ENCODE data around the gene FAM163B.

The FAM163B gene

DNA sequence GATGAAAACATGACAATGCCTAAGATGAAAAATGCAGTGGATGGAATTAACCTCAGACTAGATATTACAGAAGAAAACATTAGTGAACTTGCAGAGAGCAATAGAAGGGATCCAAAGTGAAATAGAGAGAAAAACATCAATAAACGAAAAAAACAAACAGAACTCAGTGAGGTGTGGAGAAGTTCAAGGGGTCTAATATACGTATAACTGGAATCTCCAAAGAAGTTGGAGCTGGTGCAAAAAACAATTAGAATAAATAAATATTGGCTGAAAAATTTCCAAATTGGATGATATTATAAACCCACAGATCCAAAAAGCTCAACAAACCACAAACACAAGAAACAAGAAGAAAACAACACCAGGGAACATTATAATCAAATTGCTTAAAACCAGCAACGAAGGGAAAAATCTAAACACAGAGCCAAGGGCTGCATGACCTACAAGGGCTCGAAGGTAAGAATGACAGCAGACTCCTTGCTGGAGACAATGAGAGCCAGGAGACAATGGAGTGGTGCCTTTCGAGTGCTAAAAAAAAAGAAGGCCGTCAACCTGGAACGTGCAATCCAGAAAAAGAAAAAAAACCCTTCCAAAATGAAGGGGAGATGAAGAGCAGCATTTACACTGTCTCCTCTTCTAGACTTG, 11.8 kb downstream of the FAM163B start:
- no peak for DNase-seq

DNA sequence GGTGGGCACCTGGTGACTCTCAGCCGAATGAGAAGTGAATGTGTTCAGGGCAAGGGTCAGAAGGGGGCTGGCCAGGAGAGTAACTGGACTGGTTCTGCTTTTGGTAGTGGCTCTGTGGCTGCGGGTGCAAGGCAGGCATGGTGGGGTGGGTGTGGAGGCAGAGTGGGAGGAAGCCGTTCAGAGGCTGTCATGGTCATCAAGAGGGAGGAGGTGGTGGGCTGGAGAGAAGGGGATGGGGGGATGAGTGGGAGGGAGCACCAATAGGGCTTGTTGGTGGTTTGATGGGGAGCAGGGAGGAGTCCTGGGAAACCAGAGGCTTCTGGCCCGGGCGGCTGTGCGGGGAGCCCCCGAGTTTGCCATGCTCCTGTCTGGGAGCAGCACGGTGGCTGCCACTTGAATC, 13.3 kb downstream of the FAM163B start:
- no peak for DNase-seq

DNA sequence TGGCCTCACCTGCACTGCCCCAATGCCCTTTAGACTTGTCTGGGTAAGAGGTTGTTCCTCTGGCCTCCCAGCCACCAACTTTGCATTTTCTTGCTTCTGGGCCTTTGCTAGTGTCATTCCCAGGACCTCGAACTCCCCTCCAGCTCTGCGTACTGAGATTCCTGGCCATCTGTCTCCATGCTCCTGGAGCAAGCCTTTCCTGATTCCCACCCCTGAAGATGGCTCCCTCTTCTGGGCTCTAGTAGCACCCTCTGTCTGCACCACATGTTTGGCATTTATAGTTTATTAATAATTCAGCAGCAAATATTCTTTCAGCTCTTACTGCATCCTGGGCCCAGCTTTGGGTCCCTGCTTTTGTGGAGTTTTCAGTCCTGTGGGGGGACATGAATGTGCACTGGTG, 14.9 kb downstream of the FAM163B start:
- no peak for DNase-seq

DNA sequence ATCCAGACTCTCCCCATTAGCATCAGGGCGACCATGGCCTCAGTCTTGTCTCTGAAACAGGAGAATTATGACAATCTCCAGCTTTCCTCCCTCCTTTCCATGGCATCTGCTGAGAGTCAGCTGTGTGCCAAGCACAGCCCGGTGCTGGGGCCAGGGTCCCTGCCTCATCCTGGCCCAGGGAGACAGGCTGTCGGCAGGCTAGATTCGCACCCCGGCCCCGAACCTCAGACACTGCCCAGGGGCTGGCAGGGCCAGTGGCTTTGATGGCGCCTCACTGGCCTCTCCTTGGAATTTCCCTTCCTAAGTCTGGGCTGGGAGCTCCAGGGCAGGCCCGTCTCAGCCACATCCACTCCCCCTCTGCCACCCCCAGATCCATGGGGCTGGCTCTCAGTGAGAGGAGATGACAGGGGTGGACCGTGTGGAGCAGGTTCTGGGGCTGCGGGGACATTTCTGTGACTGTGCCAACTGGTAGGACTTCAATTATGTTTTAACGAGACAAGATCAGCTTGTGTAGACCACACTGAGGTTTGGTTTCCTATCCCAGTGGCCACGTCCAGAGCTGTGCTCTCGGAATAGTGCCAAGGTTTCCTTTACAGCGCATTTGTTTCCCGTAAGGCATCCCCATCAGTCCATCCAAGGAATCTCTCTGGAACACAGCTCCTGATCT, 15.5 kb downstream of the FAM163B start:
- no peak for DNase-seq

DNA sequence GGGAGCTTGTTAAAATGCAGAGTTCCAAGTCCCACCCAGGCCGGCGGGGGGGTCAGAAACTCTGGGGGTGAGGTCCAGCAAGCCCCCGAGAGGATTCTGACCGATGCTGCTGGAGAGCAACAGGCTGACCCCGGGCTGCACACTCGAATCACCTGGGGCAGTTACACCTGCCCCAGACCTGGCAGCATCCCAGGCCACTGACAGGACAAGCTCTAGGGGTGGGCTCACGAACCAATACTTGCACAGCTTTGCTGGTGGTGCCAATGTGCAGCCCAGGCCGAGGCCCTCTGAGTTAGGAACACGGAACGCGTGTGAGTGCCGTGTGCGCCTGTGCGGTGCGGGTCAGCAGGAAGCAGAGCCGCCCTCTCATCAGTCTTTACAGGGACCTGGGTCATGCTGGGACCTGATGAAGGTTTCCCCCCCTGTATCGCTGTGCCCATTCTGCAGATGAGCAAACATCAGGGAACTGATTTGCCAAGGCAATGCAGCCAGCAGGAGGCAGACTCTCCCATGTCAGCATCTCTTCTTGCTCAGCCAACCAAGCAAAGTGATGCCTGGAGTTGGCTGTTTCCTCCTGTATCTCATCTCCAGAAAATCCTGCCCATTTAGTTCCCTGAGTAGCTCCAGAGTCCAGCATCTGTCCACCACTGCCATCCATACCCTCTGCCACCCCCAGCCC, 16.3 kb downstream of the FAM163B start:
- no peak for DNase-seq

DNA sequence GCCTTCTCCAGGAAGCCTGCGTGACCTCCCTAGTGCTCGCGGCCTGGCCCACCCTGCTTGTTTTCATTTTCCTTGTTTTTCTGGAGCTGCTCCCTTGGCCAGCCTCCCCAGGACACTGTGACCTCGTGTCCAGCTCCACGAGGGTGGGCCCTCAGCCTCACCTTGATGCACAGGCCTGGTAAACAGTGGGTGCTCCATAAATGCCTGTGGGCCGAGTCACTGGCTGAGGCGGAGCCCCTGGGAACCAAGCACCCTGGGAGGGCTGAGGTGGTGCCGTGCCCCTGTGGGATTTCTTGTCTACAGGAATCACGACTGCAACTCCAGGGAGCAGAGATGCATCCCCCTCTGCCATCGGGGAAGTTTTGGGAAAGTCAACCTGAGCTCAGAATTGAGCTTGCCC, 17.2 kb downstream of the FAM163B start:
- DNase-seq = no peak

DNA sequence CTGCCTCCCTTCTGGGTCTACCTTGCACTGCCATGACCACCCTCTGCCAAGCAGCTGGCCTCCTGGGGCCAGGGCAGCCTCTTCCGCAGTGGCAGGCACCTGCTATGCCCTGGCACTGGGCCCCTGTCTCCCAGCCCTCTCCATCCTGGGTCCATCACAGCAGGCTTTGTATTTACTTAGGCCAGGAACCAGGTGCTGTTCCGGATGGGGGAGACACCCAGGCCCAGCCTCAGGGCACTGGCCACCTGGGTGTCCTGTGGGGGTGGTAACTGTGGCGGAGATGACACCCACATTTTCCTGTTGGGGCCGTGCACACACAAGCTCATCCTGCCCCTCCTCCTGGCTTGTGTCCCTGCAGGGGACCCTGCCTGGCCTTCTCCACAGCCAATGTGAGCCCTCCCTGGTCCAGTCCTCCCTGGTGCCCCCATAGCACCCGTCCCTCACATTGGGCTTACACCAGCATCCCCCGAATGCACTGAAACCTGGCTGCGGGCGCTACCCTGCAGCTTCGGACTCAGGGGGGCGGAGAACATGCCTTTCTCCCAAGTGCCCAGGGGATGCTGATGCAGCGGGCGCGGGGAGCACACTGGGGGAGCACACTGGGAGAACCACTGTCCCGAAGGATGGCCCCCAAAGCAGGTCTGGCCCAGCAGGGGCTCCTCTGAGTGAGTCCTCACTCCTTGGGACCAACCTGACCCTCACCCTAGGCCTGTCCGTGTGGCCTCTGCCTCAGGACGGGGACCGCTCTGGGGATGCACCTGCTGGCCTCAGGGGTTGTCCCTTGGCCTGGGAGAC, 17.9 kb downstream of the FAM163B start:
- no peak for DNase-seq

DNA sequence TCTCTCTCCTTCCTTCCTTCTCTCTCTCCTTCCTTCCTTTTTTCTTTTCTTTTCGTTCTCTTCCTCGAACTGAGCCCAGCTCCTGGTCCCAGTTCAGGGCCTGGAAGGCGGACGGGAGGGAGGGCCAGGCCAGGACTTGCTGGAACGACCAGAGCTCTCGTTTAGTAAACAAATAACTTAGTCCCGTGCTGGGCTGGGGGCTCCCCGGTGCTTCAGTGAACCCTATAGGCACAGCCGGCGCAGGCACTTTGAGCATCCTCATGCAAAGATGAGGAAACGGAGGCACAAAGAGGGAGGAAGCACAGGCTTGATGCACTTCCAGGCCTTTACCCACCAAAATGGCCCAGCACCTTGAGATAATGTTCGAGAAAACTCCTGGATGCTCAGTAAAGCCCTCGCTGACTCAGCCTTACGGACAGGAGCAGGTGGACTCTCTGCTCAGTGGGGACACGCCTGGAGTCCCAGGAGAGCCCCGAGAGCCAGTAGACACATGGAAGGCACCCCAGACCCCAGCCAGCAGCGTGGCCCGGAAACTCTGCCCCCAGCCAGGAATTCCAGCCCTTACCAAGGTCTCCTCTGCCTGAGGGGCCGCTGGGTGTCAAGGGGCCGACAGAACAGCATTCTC, 18.8 kb downstream of the FAM163B start:
- no peak for DNase-seq

DNA sequence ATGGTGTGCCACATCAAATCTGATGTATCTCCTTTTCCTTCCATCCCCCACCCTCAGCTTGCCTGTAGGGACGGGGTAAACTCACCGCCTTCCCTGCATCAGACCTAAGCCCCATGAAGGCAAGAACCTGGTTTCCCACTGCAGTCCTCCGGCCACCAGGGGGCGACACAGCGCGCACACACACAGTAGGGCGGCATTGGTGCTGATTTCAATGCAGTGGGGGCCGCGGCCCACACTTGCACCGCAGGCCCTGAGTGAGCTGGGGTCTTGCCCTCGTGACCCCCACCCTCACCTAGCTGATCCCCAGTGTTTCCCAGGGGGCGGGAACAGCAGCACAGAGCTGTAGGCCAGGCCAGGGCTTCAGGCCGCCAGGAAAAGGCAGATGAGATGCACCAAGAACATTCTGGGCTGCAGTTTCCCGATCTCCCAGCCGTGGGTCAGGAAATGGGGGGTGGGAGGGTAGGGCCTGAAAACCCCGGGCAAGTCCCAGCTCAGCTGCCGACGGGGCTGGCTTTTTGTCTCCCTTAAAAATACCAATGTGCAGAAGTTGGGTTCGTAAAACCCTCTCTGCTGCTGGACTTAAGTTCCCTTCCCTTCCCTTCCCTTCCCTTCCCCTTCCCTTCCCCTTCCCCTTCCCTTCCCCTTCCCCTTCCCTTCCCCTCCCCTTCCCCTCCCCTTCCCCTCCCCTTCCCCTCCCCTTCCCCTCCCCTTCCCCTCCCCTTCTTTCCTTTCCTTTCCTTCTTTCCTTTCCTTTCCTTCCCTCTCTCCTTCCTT, 19.5 kb downstream of the FAM163B start:
- peak; percentile 48 for DNase-seq

DNA sequence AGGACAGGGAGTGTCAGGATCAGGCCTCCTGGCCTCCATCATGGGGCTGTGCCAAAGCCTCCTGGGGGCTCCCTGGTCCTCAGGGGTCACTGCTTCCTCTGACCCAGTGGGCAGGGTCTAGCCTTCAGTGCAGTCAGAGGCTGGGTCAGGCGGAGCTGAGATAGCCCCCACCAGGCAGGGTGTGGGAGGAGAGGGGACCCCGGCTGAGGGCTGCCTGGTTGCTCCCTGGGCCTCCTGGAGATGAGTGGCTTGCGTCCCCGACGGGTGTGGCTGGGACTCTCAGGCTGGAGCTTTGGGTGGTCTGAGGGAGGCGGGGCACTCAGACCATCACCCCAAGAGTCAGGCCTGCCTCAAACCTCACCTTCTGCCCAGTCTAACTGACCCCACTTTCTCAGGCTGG, 21.7 kb downstream of the FAM163B start:
- no peak for DNase-seq

DNA sequence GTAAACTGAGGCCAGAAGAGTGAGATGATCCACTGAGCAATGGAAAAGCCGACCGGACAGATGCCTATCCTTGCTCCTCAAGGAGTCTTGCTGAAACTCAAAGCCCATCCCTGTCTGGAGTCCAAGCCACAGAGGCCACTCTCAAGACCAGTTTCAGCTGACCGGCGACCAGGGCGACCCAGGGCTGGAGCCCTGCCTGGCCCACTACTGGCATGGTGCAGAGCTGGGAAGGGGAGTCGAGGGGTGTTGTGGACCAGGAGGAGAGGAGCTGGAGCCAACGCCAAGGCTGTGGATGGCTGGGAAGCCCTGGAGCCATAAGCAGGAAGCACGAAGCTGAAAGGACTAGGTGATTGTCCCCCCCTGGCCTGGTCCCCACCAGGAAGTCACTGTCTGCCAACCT, 22.1 kb downstream of the FAM163B start:
- no peak for DNase-seq

DNA sequence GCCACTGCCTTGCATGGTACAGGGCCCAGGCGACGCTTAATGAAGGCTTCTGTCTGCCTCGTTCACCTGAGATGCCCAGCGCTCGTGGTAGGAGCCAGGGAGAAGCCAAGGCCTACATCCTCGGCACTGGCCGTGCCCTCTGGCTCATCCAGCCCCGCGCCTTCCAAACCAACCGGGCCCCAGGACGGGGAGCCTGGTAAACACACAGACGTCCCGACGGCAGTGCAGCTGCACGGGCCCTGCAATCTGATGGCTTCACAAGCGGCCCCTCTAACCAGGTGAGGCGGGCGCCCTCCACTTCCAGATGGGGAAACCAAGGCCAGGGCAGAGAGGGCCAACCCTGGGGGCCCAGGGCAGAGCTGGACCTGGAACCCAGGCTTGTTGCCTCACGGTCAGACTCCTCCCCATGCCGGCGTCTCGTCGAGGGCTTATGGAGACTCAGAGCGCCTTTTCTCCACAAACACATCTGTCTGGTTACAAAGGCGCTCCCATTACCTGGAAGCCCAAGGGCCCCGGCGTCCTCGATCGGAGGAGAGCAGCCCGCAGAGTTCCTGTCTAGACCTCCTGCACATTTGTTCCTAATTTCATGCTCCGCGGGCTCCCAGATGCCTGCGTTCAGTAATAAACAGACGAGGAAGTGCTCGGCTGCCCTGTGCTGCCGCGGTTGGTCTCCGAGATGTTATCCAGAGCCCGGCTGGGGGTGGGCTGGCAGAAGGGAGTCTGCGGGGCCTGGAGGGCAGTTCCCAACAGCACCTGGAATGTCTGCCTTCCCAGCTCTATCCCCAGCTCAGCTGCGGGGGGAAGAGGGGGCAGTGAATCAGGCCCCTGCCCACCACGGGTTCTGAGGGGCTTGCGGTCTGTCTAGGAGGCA, 23.5 kb downstream of the FAM163B start:
- no peak for DNase-seq

DNA sequence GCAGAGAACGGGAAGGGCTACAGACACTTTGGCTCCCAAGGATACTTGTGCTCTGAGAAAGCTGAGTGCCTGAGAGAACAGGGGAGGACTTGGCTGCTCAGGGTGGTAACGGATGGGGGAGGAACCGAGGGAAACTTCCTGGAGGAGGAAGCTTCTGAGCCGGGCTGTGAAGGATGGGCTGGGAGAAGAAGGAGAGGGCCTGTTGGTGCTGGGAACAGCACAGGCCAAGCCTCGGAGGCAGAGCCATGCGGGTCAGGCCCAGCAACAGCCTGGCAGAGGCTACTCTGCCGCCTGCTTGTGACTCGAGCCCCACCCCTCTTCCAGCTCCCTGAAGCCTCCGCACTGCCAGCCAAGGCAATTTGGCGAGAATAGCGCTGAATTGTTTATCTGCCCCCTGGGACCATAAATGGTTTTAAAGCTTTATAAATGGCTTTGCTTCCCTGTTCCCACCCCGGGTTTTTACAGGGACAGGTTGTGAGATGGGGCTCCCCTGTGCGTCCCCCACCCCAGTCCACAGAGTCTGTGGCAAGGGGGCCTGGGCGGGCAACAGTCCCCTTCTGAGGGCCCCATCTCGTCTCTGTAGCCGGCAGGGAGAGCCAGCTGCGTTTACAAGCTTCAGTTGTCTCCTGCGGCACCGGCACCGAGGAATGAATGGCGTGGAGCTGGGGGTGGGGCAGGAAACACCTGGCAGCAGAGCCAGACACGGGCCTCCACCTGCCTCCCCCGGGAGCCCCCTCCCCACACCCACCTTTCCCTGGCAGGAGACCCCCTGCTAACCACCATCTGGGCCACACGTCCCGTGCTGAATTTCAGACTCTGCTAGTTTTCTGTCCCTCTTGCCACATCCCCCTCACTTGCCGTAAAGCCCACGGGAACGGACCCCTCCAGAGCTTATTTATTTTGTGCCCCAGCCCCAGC, 24.4 kb downstream of the FAM163B start:
- no peak for DNase-seq

DNA sequence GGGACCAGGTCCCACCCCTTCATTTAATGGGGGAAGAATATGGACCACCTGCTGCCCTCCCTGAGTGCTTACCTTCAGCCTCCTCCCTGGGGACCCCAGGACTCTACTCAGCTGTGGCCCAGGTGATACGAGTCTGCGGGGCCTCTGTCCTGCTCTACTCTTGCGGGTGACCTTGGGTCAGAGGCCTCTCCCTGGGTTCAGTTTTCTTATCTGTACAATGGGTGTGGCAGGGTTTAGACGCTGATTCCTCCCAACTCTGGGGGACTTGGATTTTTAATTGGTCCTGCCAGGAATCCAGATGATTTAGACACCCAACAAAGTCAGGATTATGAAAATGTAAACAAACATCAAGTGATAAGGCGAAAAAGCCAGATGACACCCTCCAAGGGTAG, 25.0 kb downstream of the FAM163B start:
- DNase-seq = no peak

DNA sequence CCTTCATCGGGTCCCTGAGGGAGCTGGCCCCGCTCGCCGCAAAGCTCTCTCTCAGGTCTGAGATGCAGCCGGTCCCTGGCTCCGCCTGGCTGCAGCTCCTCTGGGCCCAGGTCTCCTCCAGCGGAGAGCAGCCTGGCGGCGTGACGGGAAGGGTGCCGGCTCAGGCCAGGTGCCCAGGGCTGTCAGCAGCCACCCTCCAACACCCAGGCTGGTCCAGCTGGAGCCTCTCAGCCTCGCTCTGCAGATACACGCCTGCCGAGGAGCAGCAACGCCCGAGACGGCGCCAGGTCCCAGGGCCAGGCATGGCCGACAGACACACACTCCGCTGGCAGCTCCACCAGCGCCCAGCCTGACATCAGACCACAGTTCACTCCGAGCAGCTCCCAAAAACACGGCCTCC, 25.6 kb downstream of the FAM163B start:
- no peak for DNase-seq

DNA sequence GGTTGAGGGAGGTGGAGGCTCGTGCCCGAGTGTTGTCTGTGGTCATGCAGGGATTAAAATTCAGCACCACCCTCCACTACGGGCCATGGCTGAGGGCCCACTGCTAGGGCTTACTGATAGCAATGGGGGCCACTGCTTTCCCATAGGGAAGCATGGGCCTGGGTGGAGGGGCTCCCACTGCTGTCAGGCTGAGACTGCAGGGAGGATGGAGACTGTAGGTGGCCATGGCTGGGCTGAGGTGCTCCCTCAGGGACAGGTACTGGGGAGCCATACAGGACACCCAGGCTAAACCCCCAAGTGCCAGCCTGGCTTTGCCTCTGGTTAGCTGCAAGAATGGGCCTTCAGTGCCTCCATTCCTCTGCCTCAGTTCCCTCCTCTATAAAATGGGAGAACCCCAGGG, 26.1 kb downstream of the FAM163B start:
- no peak for DNase-seq

DNA sequence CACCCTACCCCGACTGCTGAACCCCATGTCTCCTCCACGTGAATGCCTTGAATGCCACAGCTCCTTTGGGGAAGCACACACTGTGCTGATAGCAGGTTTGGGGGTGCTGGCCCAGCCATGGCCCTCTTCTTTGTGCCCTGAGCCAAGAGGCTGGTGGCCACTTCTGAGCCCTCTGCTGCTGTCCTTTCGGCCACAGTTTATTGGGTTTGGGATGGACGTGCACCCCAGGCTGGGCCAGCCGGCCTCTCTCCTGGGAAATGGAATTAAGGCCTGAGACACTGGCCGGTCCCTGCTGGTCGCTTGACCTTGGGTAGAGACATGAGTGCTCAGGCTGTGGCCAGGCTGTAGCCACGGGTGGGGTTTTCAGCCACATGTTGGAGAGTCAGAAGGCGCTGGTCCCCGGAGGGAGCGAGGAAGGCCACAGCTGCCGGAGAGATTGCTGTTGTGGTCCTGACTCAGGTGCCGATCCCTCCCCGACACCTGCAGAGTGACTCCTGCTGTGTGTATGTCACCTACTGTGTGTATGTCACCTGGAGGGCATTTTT, 26.6 kb downstream of the FAM163B start:
- DNase-seq = no peak

DNA sequence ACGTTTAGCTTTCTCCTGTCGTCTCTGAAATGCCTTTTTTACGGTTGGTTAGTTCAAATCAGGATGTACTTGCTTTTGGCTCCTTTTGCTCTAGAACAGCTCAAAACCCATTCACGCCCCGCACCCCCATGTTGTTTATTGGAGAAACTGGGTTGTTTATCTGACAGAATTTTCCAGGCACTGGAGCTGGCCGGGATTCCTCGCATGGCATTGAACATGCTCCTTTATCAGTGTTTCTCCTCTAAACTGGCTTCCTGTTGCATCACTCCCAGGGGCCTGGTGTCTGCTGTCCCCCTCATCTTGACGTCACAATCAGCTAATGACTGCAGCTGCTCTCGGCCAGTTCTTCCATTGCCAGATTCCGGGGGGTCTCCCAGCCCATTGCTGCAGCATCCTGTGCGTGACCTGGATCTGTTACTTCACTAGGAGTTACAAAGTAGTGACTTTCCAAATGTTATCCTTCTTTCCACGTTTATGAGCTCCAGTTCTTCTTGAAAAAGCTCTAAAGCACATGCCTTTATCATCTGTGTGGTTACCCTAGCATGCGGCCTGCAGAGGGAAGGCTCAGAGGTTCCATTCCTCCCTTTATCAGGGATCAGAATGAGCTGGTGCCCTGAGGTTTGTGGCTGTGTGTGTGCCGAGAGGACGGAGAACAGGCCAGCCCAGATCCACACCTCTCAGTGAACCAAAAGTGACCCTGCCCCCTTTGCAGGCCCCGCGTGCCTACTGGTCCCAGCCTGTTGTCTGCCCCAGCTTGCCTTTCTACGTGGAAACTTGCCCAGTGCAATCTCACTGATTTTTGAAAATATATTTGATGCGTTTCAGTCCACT, 27.5 kb downstream of the FAM163B start:
- DNase-seq = no peak

DNA sequence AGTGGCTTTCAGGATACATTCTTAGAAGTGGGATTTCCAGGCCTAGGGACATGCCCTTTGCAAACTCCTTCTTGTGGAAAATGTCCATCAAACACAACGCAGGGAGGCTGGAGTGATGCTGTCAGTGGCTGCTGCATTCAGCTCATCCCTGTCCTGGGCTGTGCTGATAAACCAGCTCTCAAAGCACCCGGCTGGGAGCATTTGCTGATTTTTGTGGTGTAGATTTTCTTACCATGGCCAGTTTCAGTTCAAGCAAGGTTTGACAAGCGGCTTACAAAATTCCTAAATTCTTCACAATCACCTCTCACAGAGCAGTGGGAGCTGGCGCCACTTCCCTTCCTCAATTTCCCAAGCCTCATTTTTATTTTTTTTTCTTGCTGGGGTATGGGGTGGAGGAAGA, 28.2 kb downstream of the FAM163B start:
- no peak for DNase-seq

Measured in stimulated activated CD4-positive, alpha-beta T cell treated with anti-CD3 and anti-CD28 coated beads, Interleukin-4, amount 100 ng/mL, for 1 hour (primary cell).